HepG2 (cell line): ENCODE measurements around the gene HOXC5. TPM values are rescaled to one million over a fixed set of nuclear protein-coding genes. Genes with fewer than 3 reads are reported as not detected.

Experiments
- ATAC-seq: fragments of 200-7000 bp; cut with Tn5 transposase; 3 replicates; pipeline ENCODE4 v1.9.1; 2020; ENCODE audit warnings: mild to moderate bottlenecking, moderate library complexity
- BruUV-seq: library from RNA; stranded (reverse); fragments of 400-500 nt; replicated peaks from 2 replicates; lab custom pipeline; 2021; lab: Mats Ljungman, UMichigan
- CTCF ChIA-PET: fragments of 300-600 bp; formaldehyde crosslinking; extraction: SDS; loops from one replicate; lab custom pipeline; 2021; ENCODE audit warnings: low total read pairs, inconsistent platforms, low intra/inter-chr PET ratio; lab: Yijun Ruan, JAX
- POLR2A ChIA-PET: fragments of 350-600 bp; sonication (Branson Sonifier 250); formaldehyde crosslinking; loops from one replicate; lab custom pipeline; 2020; ENCODE audit warnings: antibody characterized with exemption, inconsistent platforms; lab: Yijun Ruan, JAX
- DNase-seq: peaks from one replicate; pipeline ENCODE4 v3.0.0-alpha.2; 2015; ENCODE audit warnings: low spot score
- FAIRE-seq: peaks from 3 replicates; lab custom pipeline; 2011; peaks lifted over from hg19 to GRCh38; lab: Jason Lieb, UNC
- H2AFZ ChIP-seq: one replicate; pipeline ENCODE4 v1.6.1; 2011; ENCODE audit warnings: low read length, inconsistent platforms
- H3K27ac ChIP-seq: fragments of 300-600 bp; 3 replicates; pipeline ENCODE4 v1.8.0; 2011; ENCODE audit warnings: mixed run types, mild to moderate bottlenecking, mixed read lengths, low read length, inconsistent platforms; ENCODE audit not compliant: insufficient read depth; ENCODE audit errors: extremely low read length
- H3K27me3 ChIP-seq, 2 experiments: fragments of 200-600 bp in 1 of 2; 2 replicates in 1 of 2; 3 replicates in 1 of 2; pipeline versions ENCODE4 v1.6.0 to v1.8.0; 2011; ENCODE audit warnings: low read length in 2 of 2, mild to moderate bottlenecking in 2 of 2, moderate library complexity in 2 of 2, inconsistent platforms in 1 of 2; ENCODE audit not compliant: insufficient read depth in 2 of 2, control insufficient read depth in 1 of 2
- H3K36me3 ChIP-seq, 2 experiments: fragments of 200-600 bp in 1 of 2; replicated peaks in 1 of 2; 2 replicates in 1 of 2; 3 replicates in 1 of 2; pipeline versions ENCODE4 v1.5.1 to v1.8.0; 2011; ENCODE audit warnings: low read length in 2 of 2, inconsistent platforms in 1 of 2; ENCODE audit not compliant: insufficient read depth in 2 of 2, control insufficient read depth in 1 of 2
- H3K4me1 ChIP-seq: 2 replicates; pipeline ENCODE4 v1.5.1; 2012; ENCODE audit warnings: low read length, inconsistent platforms; ENCODE audit not compliant: insufficient read depth
- H3K4me2 ChIP-seq: 2 replicates; pipeline ENCODE4 v1.6.0; 2011; ENCODE audit warnings: low read depth, low read length, inconsistent platforms
- H3K4me3 ChIP-seq, 3 experiments: fragments of 200-600 bp in 1 of 3; sonication (generic), shearing (Covaris generic) in 1 of 3; replicated peaks in 1 of 3; 2 replicates each; pipeline ENCODE4 v1.5.1; 2011 to 2016; ENCODE audit warnings: low read length in 3 of 3, inconsistent platforms in 2 of 3, low read depth in 2 of 3, mild to moderate bottlenecking in 2 of 3, control low read depth in 1 of 3, mixed read lengths in 1 of 3; ENCODE audit not compliant: insufficient read depth in 1 of 3
- H3K79me2 ChIP-seq: one replicate; pipeline ENCODE4 v1.6.1; 2011; ENCODE audit warnings: low read length, inconsistent platforms; ENCODE audit not compliant: insufficient read depth
- H3K9ac ChIP-seq: 2 replicates; pipeline ENCODE4 v1.6.0; 2011; ENCODE audit warnings: mild to moderate bottlenecking, low read depth, low read length, inconsistent platforms; ENCODE audit not compliant: insufficient read depth
- H3K9me3 ChIP-seq: 2 replicates; pipeline ENCODE4 v1.5.1; 2012; ENCODE audit warnings: mild to moderate bottlenecking, low read length
- H4K20me1 ChIP-seq: 2 replicates; pipeline ENCODE4 v1.6.0; 2011; ENCODE audit warnings: inconsistent platforms, mild to moderate bottlenecking, low read length, moderate library complexity; ENCODE audit not compliant: insufficient read depth
- EZH2 ChIP-seq: conservative IDR thresholded peaks from 2 replicates; pipeline ENCODE4 v1.6.1; 2012; ENCODE audit warnings: mild to moderate bottlenecking, low read depth, low read length, moderate library complexity
- MLXIP ChIP-seq: sonication (generic); formaldehyde crosslinking; IDR thresholded peaks from 2 replicates; pipeline ENCODE4 v1.9.0; 2021; ENCODE audit warnings: missing genetic modification reagents, borderline replicate concordance
- TRIM22 ChIP-seq: fragments of 450-650 bp; IDR thresholded peaks from 2 replicates; pipeline ENCODE4 v1.6.1; 2017
- UBTF ChIP-seq: sonication (generic); formaldehyde crosslinking; IDR thresholded peaks from 2 replicates; pipeline ENCODE4 v1.4.0; 2020; ENCODE audit warnings: mild to moderate bottlenecking, missing genetic modification reagents
- WGBS: methylation state at CpG from one replicate; pipeline ENCODE4 v1.1.6; 2017; ENCODE audit warnings: low lambda C conversion rate; 5-methylcytosine and 5-hydroxymethylcytosine counted together
- in situ Hi-C: cut with HindIII; loops from 2 replicates; pipeline ENCODE4 v1.10.0; 2017; ENCODE audit warnings: low pct_unique_long_range_greater_than_20kb; ENCODE audit not compliant: extremely low pct_ligation_motif_present
- intact Hi-C: fragments of 100-400 bp; cut with micrococcal nuclease; formaldehyde crosslinking; loops from one replicate; pipeline ENCODE4 v1.10.0; 2022; ENCODE audit not compliant: unreplicated experiment
- polyA plus RNA-seq, 8 experiments: library from polyadenylated mRNA; depleted of rRNA in 3 of 8; stranded (reverse) in 7 of 8; unstranded in 1 of 8; fragments of >200 nt; fragmentation: Illumina TruSeq in 4 of 8; extraction: Trizol in 4 of 8; gene quantifications; 2 replicates each; pipeline versions ENCODE4 v1.2.1 to v1.2.3, GENCODE V29; 2011 to 2016; ENCODE audit warnings: low read depth in 4 of 8, missing spikeins in 1 of 8, mixed read lengths in 1 of 8; ENCODE audit not compliant: insufficient read depth in 1 of 8
- total RNA-seq, 5 experiments: library from RNA; depleted of rRNA; stranded (reverse); fragments of >200 nt; fragmentation: Illumina TruSeq; extraction: Trizol; gene quantifications; 2 replicates each; pipeline ENCODE4 v1.2.3, GENCODE V29; 2016; ENCODE audit warnings: low read depth in 1 of 5

HOXC5 gene
- total and polyA plus RNA-seq, 2 of the 13 experiments (the other 11 are each of a cell fraction or from before 2014, with no cell fraction given) = not detected

GRCh38 chr12:54032086-54032619 lies 697 bp upstream of the HOXC5 start (continued):
- no peak for TF ChIP-seq MLXIP (CRISPR knock-in tag)
- TF ChIP-seq, all 625 proteins: peak for 0

GRCh38 chr12:54033106-54033979 lies 493 bp downstream of the HOXC5 start:
- Histone ChIP-seq H3K9me3 (no peaks in the 10 kb centered on the region), H2AFZ (no peak overlapping the region), H3K4me3 (peak overlapping the region in 1 of 3 experiments; percentile 32; a peak in 2 of 6 replicates), H4K20me1 (no peaks in the 10 kb centered on the region), H3K4me2 (peak overlapping the region; percentile 62), H3K4me1 (peaks cover 7% of the 10 kb centered on the region; the same call in 1 of the 2 replicates), H3K36me3 (no peaks in the 10 kb centered on the region), H3K79me2 (no peaks in the 10 kb centered on the region), H3K27ac (no peak overlapping the region), H3K9ac (no peak overlapping the region), H3K27me3 (peaks cover 5 to 71% of the 10 kb centered on the region in 2 experiments; a peak in 4 of 5 replicates)
- intact Hi-C loops (loop anchor here (5.0 kb wide), 1 partner anchor 104 kb away; no protein-coding TSS in a partner anchor), in situ Hi-C loops (loop anchor here (5.0 kb wide), 2 partner anchors 99 to 159 kb away; no protein-coding TSS in a partner anchor)
- peak; percentile 59 for ATAC-seq
- CTCF ChIA-PET = interaction anchor here (0.6 to 3.7 kb wide), 7 partner anchors 158 to 183 kb away, joined by 3 to 33 read pairs (median 5); no protein-coding TSS in a partner anchor
- no TSS peak for BruUV-seq
- DNase-seq = peak; percentile 4
- no peak for FAIRE-seq
- TF ChIP-seq EZH2 (peak; percentile 90), TRIM22 (no peak), UBTF (CRISPR knock-in tag) (0 out of 2 replicates have a peak, but pooled peaks have one; percentile 10)
- POLR2A ChIA-PET = no interaction called here
- 11% methylated on average over 30 of the region's 61 CpGs for WGBS
